Common myeloid progenitor, CD34-positive (primary cell): ENCODE results near the gene NAT8L.

Experiments
- CTCF ChIA-PET: fragments of 350-600 bp; sonication (Branson Sonifier 250); formaldehyde crosslinking; loops from one replicate; lab custom pipeline; 2021; ENCODE audit warnings: antibody characterized with exemption; lab: Charles Lee
- POLR2A ChIA-PET: fragments of 350-600 bp; sonication (Branson Sonifier 250); formaldehyde crosslinking; loops from one replicate; lab custom pipeline; 2021; ENCODE audit warnings: antibody characterized with exemption; lab: Charles Lee
- DNase-seq, 3 donors: peaks; one replicate each; pipeline versions ENCODE4 v3.0.0 to v3.0.0-alpha.2; 2013
- H3K27ac ChIP-seq, 2 experiments: 1 replicate in 1 of 2; 2 replicates in 1 of 2; pipeline ENCODE4 v1.7.0; 2013; ENCODE audit warnings: inconsistent platforms in 2 of 2, low read length in 2 of 2, mild to moderate bottlenecking in 2 of 2, low read depth in 1 of 2, moderate library complexity in 1 of 2; ENCODE audit not compliant: severe bottlenecking in 2 of 2, insufficient read depth in 1 of 2, poor library complexity in 1 of 2
- H3K27me3 ChIP-seq, 5 experiments: replicated peaks in 2 of 5; 1 replicate in 3 of 5; 2 replicates in 2 of 5; pipeline versions ENCODE4 v1.6.1 to v1.7.0; 2013; ENCODE audit warnings: low read length in 4 of 5, mild to moderate bottlenecking in 2 of 5, moderate library complexity in 2 of 5, inconsistent platforms in 1 of 5; ENCODE audit not compliant: insufficient read depth in 5 of 5, control insufficient read depth in 4 of 5
- H3K36me3 ChIP-seq, 4 experiments: 1 replicate in 2 of 4; 2 replicates in 2 of 4; pipeline versions ENCODE4 v1.6.1 to v1.7.0; 2013; ENCODE audit warnings: low read length in 3 of 4, control low read depth in 1 of 4, mild to moderate bottlenecking in 1 of 4; ENCODE audit not compliant: control insufficient read depth in 4 of 4, insufficient read depth in 4 of 4
- H3K4me1 ChIP-seq, 4 experiments: 1 replicate in 3 of 4; 2 replicates in 1 of 4; pipeline versions ENCODE4 v1.6.1 to v1.7.1; 2013; ENCODE audit warnings: low read length in 3 of 4, mild to moderate bottlenecking in 3 of 4, control low read depth in 1 of 4, inconsistent platforms in 1 of 4, moderate library complexity in 1 of 4; ENCODE audit not compliant: control insufficient read depth in 4 of 4, insufficient read depth in 4 of 4; ENCODE audit errors: control extremely low read depth in 1 of 4
- H3K4me3 ChIP-seq, 7 experiments: 1 replicate in 4 of 7; 2 replicates in 3 of 7; pipeline versions ENCODE4 v1.5.1 to v1.7.0; 2013; ENCODE audit warnings: mild to moderate bottlenecking in 7 of 7, low read length in 6 of 7, moderate library complexity in 6 of 7, inconsistent platforms in 2 of 7, low read depth in 2 of 7, control low read depth in 1 of 7; ENCODE audit not compliant: insufficient read depth in 4 of 7, control insufficient read depth in 1 of 7; ENCODE audit errors: extremely low read depth in 1 of 7
- H3K9me3 ChIP-seq, 5 experiments: 1 replicate in 4 of 5; 2 replicates in 1 of 5; pipeline versions ENCODE4 v1.6.1 to v1.7.1; 2013; ENCODE audit warnings: low read length in 4 of 5, mild to moderate bottlenecking in 2 of 5, inconsistent platforms in 1 of 5, low read depth in 1 of 5, moderate library complexity in 1 of 5; ENCODE audit not compliant: control insufficient read depth in 4 of 5, insufficient read depth in 2 of 5; ENCODE audit errors: control extremely low read depth in 1 of 5
- WGBS: methylation state at CpG from one replicate; pipeline ENCODE4 v1.1.5; 2013; ENCODE audit not compliant: insufficient coverage; 5-methylcytosine and 5-hydroxymethylcytosine counted together

Gene NAT8L

GRCh38 chr4:2062808-2063524 lies 3.8 kb downstream of the NAT8L start:
- Histone ChIP-seq H3K27me3 (peaks cover 0 to 23% (median 2%) of the 10 kb centered on the region in 5 experiments), H3K36me3 (no peaks in the 10 kb centered on the region)
- WGBS: 96% methylated on average over 10 of the region's 16 CpGs

GRCh38 chr4:2063557-2064275 lies 4.6 kb downstream of the NAT8L start:
- POLR2A ChIA-PET: no interaction called here
- CTCF ChIA-PET: no interaction called here
- peaks cover 0 to 5% (median 1%) of the 10 kb centered on the region in 4 experiments for H3K4me1 ChIP-seq
- peaks cover 0 to 21% (median 2%) of the 10 kb centered on the region in 5 experiments for H3K27me3 ChIP-seq
- H3K36me3 ChIP-seq: no peaks in the 10 kb centered on the region
- no peaks in the 10 kb centered on the region for H3K9me3 ChIP-seq
- no peak for DNase-seq
- WGBS: 97% methylated on average over 42 of the region's 53 CpGs
- no peak overlapping the region for H3K27ac ChIP-seq
- H3K4me3 ChIP-seq: no peak overlapping the region

More at GRCh38 chr4:2062808-2063524, 3.8 kb downstream of the NAT8L start:
- Histone ChIP-seq H3K27ac (no peak overlapping the region), H3K4me1 (peaks cover 0 to 12% (median 7%) of the 10 kb centered on the region in 4 experiments), H3K4me3 (no peak overlapping the region), H3K9me3 (no peaks in the 10 kb centered on the region)
- CTCF ChIA-PET: no interaction called here
- POLR2A ChIA-PET: no interaction called here
- DNase-seq: no peak

DNA sequence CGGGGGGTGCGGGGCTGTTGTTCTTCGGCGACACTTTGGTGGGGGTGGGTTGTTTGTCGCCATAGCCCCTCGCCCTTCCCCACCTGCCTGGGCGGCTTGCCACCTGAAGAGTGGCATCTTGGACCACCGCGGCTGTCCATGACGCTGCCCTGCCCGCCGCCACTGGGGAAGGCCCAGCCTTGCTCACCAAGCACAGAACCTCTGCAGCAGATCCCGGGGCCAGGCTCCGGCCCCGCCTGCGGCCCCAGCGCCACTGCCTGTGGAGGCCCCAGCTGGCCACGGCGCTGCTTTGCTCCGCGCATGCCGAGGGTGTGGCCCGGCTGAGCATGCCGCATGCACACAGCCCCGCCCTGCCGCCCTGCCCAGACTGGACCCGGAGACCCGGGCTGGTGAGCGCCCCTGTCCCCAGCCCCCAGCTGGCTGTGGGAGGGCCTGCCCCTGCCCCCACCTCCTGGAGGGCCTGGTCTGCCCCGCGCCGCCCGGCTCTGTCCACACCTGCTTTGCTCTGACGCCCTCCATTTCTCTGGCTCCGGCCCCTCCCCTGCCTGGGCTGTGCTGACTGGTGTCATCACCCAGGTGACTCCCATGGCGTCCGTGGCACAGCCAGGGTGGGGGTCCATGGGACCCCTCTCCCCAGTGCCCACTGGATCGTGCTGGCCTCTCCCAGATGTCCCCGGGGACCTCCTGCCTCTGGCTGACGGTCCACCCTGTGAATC lies 5.3 kb downstream of the NAT8L start:
- H3K9me3 ChIP-seq: no peaks in the 10 kb centered on the region
- DNase-seq: no peak
- no peak overlapping the region for H3K4me3 ChIP-seq
- peaks cover 0 to 21% (median 2%) of the 10 kb centered on the region in 5 experiments for H3K27me3 ChIP-seq
- POLR2A ChIA-PET: no interaction called here
- H3K27ac ChIP-seq: no peak overlapping the region
- H3K4me1 ChIP-seq: peaks cover 0 to 5% (median 1%) of the 10 kb centered on the region in 4 experiments
- WGBS: 96% methylated on average over 34 of the region's 40 CpGs
- CTCF ChIA-PET: no interaction called here
- no peaks in the 10 kb centered on the region for H3K36me3 ChIP-seq

- 90% methylated on average over 8 of the region's 24 CpGs for WGBS
- POLR2A ChIA-PET: no interaction called here
- Histone ChIP-seq H3K4me3 (no peak overlapping the region), H3K27me3 (peaks cover 0 to 13% (median 0%) of the 10 kb centered on the region in 5 experiments), H3K4me1 (no peaks in the 10 kb centered on the region), H3K9me3 (no peaks in the 10 kb centered on the region), H3K27ac (no peak overlapping the region), H3K36me3 (no peaks in the 10 kb centered on the region)
- no peak for DNase-seq
- CTCF ChIA-PET: no interaction called here
These were observed 6.2 kb downstream of the NAT8L start for GRCh38 chr4:2065106-2065930.

DNA sequence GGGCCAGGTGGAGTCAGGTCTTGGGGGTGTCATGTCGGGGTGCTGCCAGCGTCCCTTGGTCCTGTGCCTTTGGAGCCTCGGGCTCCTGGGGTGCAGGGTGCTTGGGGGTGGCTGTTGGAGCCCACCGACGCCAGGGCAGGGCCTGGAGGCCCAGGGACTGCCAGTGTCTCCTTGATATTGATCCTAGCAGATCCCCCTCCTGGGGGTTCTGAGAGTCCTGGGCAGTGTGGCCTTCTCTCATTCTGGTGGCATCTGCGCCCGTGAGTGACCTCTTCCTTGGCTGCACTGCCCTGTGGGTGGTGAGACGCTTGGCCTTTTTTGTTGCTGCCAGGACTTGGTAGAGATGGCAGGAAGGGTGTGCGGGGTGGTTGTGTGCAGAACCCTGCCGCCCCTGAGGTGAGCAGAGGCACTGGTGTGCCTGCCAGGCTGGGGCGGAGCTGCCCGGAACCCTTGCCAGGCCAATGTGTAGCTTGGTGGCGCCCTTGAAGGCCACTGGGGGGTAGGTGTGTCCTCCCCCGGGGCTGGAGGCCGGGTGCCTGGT lies 7.0 kb downstream of the NAT8L start:
- Histone ChIP-seq H3K27me3 (peaks cover 0 to 5% (median 0%) of the 10 kb centered on the region in 5 experiments), H3K27ac (no peak overlapping the region), H3K9me3 (no peaks in the 10 kb centered on the region), H3K4me1 (no peaks in the 10 kb centered on the region), H3K4me3 (no peak overlapping the region), H3K36me3 (no peaks in the 10 kb centered on the region)
- CTCF ChIA-PET: no interaction called here
- POLR2A ChIA-PET: no interaction called here
- 97% methylated on average over 13 of the region's 15 CpGs for WGBS
- DNase-seq: no peak

- H3K27ac ChIP-seq: no peak overlapping the region
- CTCF ChIA-PET: no interaction called here
- no peaks in the 10 kb centered on the region for H3K36me3 ChIP-seq
- no peak for DNase-seq
- H3K9me3 ChIP-seq: no peaks in the 10 kb centered on the region
- no peaks in the 10 kb centered on the region for H3K4me1 ChIP-seq
- H3K4me3 ChIP-seq: no peak overlapping the region
- H3K27me3 ChIP-seq: no peaks in the 10 kb centered on the region
- 98% methylated on average over 22 of the region's 29 CpGs for WGBS
- POLR2A ChIA-PET: no interaction called here
These were observed 7.7 kb downstream of the NAT8L start for GRCh38 chr4:2066571-2067445.
